Ectodermal cell (in vitro differentiated cells): ENCODE measurements around the gene LSR. TPM values are rescaled to one million over a fixed set of nuclear protein-coding genes. Genes with fewer than 3 reads are reported as not detected.

Source experiments
- H3K27ac ChIP-seq: 2 replicates; pipeline ENCODE4 v1.7.0; 2013; ENCODE audit warnings: mild to moderate bottlenecking, low read depth, low read length; ENCODE audit not compliant: insufficient read depth, poor library complexity, severe bottlenecking
- H3K27me3 ChIP-seq: 2 replicates; pipeline ENCODE4 v1.7.0; 2013; ENCODE audit warnings: mild to moderate bottlenecking, low read length; ENCODE audit not compliant: insufficient read depth, control insufficient read depth, poor library complexity, severe bottlenecking
- H3K36me3 ChIP-seq: one replicate; pipeline ENCODE4 v1.7.0; 2013; ENCODE audit warnings: low read length; ENCODE audit not compliant: control insufficient read depth, insufficient read depth
- H3K4me1 ChIP-seq: one replicate; pipeline ENCODE4 v1.7.0; 2013; ENCODE audit warnings: low read length; ENCODE audit not compliant: control insufficient read depth, insufficient read depth
- H3K4me3 ChIP-seq: 2 replicates; pipeline ENCODE4 v1.7.0; 2013; ENCODE audit warnings: low read depth, low read length, control low read depth; ENCODE audit not compliant: insufficient read depth
- H3K9me3 ChIP-seq: 2 replicates; pipeline ENCODE4 v1.7.0; 2013; ENCODE audit warnings: mild to moderate bottlenecking, low read length, moderate library complexity; ENCODE audit not compliant: control insufficient read depth
- WGBS, 2 experiments: methylation state at CpG; one replicate each; pipeline ENCODE4 v1.1.7; 2013; ENCODE audit warnings: missing lambda C conversion rate in 2 of 2; 5-methylcytosine and 5-hydroxymethylcytosine counted together
- polyA plus RNA-seq, 4 experiments: library from polyadenylated mRNA; stranded (reverse); fragments of 50-300 nt; gene quantifications; one replicate each; pipeline ENCODE4 v1.2.3, GENCODE V29; 2013

Gene LSR
- polyA plus RNA-seq (2013, experiment 1 of 4), result 83.3 TPM
- 114 TPM for polyA plus RNA-seq (2013, experiment 2 of 4)
- polyA plus RNA-seq (2013, experiment 3 of 4), result 67.2 TPM
- polyA plus RNA-seq (2013, experiment 4 of 4), result 67.4 TPM

GRCh38 chr19:35248310-35249145 lies at the start of gene LSR:
TSS of gene LSR (plus strand) at chr19:35249002. CDS start at chr19:35249023, 21 bp downstream.
- H3K4me1 ChIP-seq, result peaks cover 9% of the 10 kb centered on the region
- H3K36me3 ChIP-seq, result peaks cover 15% of the 10 kb centered on the region
- WGBS, 2 experiments, result 0% methylated on average over 69 of the region's 69 CpGs
- no peaks in the 10 kb centered on the region for H3K27me3 ChIP-seq
- peak within 1 kb of the TSS; percentile 98 for H3K27ac ChIP-seq
- peak within 1 kb of the TSS; percentile 89 for H3K4me3 ChIP-seq
- no peaks in the 10 kb centered on the region for H3K9me3 ChIP-seq

GRCh38 chr19:35199481-35199880 lies 49.3 kb upstream of the LSR start:
- Histone ChIP-seq H3K36me3 (no peaks in the 10 kb centered on the region), H3K27me3 (no peaks in the 10 kb centered on the region), H3K9me3 (no peaks in the 10 kb centered on the region), H3K27ac (no peak overlapping the region), H3K4me3 (no peak overlapping the region), H3K4me1 (peaks cover 4% of the 10 kb centered on the region)
- WGBS, 2 experiments, result 72 to 90% methylated on average over 2 of the region's 2 CpGs

GRCh38 chr19:35202722-35203688 lies 45.8 kb upstream of the LSR start:
- peaks cover 9% of the 10 kb centered on the region for H3K4me1 ChIP-seq
- no peak overlapping the region for H3K4me3 ChIP-seq
- no peaks in the 10 kb centered on the region for H3K9me3 ChIP-seq
- no peaks in the 10 kb centered on the region for H3K36me3 ChIP-seq
- peak overlapping the region; percentile 26 for H3K27ac ChIP-seq
- no peaks in the 10 kb centered on the region for H3K27me3 ChIP-seq
- WGBS, 2 experiments, result 34% methylated on average over 4 of the region's 4 CpGs

- Histone ChIP-seq H3K4me3 (no peak overlapping the region), H3K4me1 (peaks cover 9% of the 10 kb centered on the region), H3K27ac (no peak overlapping the region), H3K9me3 (no peaks in the 10 kb centered on the region), H3K27me3 (no peaks in the 10 kb centered on the region), H3K36me3 (no peaks in the 10 kb centered on the region)
- 78 to 79% methylated on average over 13 of the region's 13 CpGs for WGBS, 2 experiments
These were observed 43.7 kb upstream of the LSR start for GRCh38 chr19:35204799-35205732.

- peaks cover 9% of the 10 kb centered on the region for H3K4me1 ChIP-seq
- no peaks in the 10 kb centered on the region for H3K27me3 ChIP-seq
- 85 to 87% methylated on average over 6 of the region's 6 CpGs for WGBS, 2 experiments
- H3K4me3 ChIP-seq, result no peak overlapping the region
- H3K36me3 ChIP-seq, result no peaks in the 10 kb centered on the region
- no peak overlapping the region for H3K27ac ChIP-seq
- H3K9me3 ChIP-seq, result no peaks in the 10 kb centered on the region
These were observed 43.0 kb upstream of the LSR start for GRCh38 chr19:35205733-35206323.

- WGBS, 2 experiments, result 92 to 93% methylated on average over 5 of the region's 5 CpGs
- no peak overlapping the region for H3K27ac ChIP-seq
- no peak overlapping the region for H3K4me3 ChIP-seq
- H3K9me3 ChIP-seq, result no peaks in the 10 kb centered on the region
- H3K27me3 ChIP-seq, result no peaks in the 10 kb centered on the region
- H3K36me3 ChIP-seq, result no peaks in the 10 kb centered on the region
- peaks cover 9% of the 10 kb centered on the region for H3K4me1 ChIP-seq
These were observed 42.4 kb upstream of the LSR start for GRCh38 chr19:35206379-35206778.

GRCh38 chr19:35206855-35207254 lies 41.9 kb upstream of the LSR start:
- 90 to 93% methylated on average over 1 of the region's 1 CpG for WGBS, 2 experiments
- Histone ChIP-seq H3K36me3 (no peaks in the 10 kb centered on the region), H3K4me1 (peaks cover 9% of the 10 kb centered on the region), H3K27ac (no peak overlapping the region), H3K9me3 (no peaks in the 10 kb centered on the region), H3K4me3 (no peak overlapping the region), H3K27me3 (no peaks in the 10 kb centered on the region)

- Histone ChIP-seq H3K4me3 (no peak overlapping the region), H3K36me3 (no peaks in the 10 kb centered on the region), H3K27ac (no peak overlapping the region), H3K4me1 (peaks cover 9% of the 10 kb centered on the region), H3K27me3 (no peaks in the 10 kb centered on the region), H3K9me3 (no peaks in the 10 kb centered on the region)
- WGBS, 2 experiments, result 89 to 94% methylated on average over 6 to 8 of the region's 8 CpGs
These were observed 41.4 kb upstream of the LSR start for GRCh38 chr19:35207391-35207871.

- Histone ChIP-seq H3K4me1 (peaks cover 9% of the 10 kb centered on the region), H3K36me3 (no peaks in the 10 kb centered on the region), H3K27ac (no peak overlapping the region), H3K4me3 (no peak overlapping the region), H3K27me3 (no peaks in the 10 kb centered on the region), H3K9me3 (no peaks in the 10 kb centered on the region)
- WGBS, 2 experiments, result 88 to 89% methylated on average over 8 of the region's 8 CpGs
These were observed 40.7 kb upstream of the LSR start for GRCh38 chr19:35208121-35208520.
